H9 (cell line): ENCODE results near the gene PRR20G. TPM values are rescaled to one million over a fixed set of nuclear protein-coding genes. Genes with fewer than 3 reads are reported as not detected.

Experiments
- DNase-seq: peaks from one replicate; pipeline ENCODE4 v3.0.0-alpha.2; 2017
- H2AFZ ChIP-seq: one replicate; pipeline ENCODE4 v1.6.1; 2013; ENCODE audit warnings: mild to moderate bottlenecking, low read length, control low read depth, moderate library complexity
- H2AK5ac ChIP-seq: 2 replicates; pipeline ENCODE4 v1.6.1; 2013; ENCODE audit warnings: low read length, control low read depth, mixed read lengths; ENCODE audit not compliant: insufficient read length
- H2BK120ac ChIP-seq: one replicate; pipeline ENCODE4 v1.6.1; 2013; ENCODE audit warnings: low read depth, mild to moderate bottlenecking, low read length, control low read depth, inconsistent platforms; ENCODE audit not compliant: poor library complexity, severe bottlenecking
- H2BK12ac ChIP-seq: 2 replicates; pipeline ENCODE4 v1.6.1; 2013; ENCODE audit warnings: low read length, control low read depth, mixed read lengths, low read depth; ENCODE audit not compliant: insufficient read length
- H2BK15ac ChIP-seq: 2 replicates; pipeline ENCODE4 v1.6.1; 2013; ENCODE audit warnings: low read depth, low read length, control low read depth
- H2BK20ac ChIP-seq: one replicate; pipeline ENCODE4 v1.6.1; 2013; ENCODE audit warnings: low read depth, mild to moderate bottlenecking, low read length, control low read depth, inconsistent platforms; ENCODE audit not compliant: poor library complexity, severe bottlenecking
- H2BK5ac ChIP-seq: 2 replicates; pipeline ENCODE4 v1.6.1; 2013; ENCODE audit warnings: low read length, control low read depth, mixed read lengths; ENCODE audit not compliant: insufficient read length
- H3K14ac ChIP-seq: 2 replicates; pipeline ENCODE4 v1.6.1; 2013; ENCODE audit warnings: low read length, control low read depth; ENCODE audit not compliant: insufficient read depth
- H3K18ac ChIP-seq: 2 replicates; pipeline ENCODE4 v1.6.1; 2013; ENCODE audit warnings: low read depth, mild to moderate bottlenecking, mixed read lengths, low read length, control low read depth; ENCODE audit not compliant: insufficient read length
- H3K23ac ChIP-seq: 2 replicates; pipeline ENCODE4 v1.6.1; 2013; ENCODE audit warnings: low read length, control low read depth, mixed read lengths, low read depth; ENCODE audit not compliant: insufficient read length
- H3K23me2 ChIP-seq: 2 replicates; pipeline ENCODE4 v1.6.1; 2013; ENCODE audit warnings: low read depth, mild to moderate bottlenecking, mixed read lengths, low read length, control low read depth; ENCODE audit not compliant: insufficient read length, poor library complexity, severe bottlenecking
- H3K27ac ChIP-seq: 2 replicates; pipeline ENCODE4 v1.5.1; 2013; ENCODE audit warnings: low read length, control low read depth, mixed read lengths, low read depth; ENCODE audit not compliant: insufficient read length
- H3K27me3 ChIP-seq: 2 replicates; pipeline ENCODE4 v1.6.1; 2013; ENCODE audit warnings: low read length, control low read depth, inconsistent platforms; ENCODE audit not compliant: insufficient read depth
- H3K4ac ChIP-seq: 2 replicates; pipeline ENCODE4 v1.6.1; 2013; ENCODE audit warnings: low read depth, mild to moderate bottlenecking, control low read depth, inconsistent platforms, low read length, moderate library complexity
- H3K4me1 ChIP-seq: 2 replicates; pipeline ENCODE4 v1.6.1; 2013; ENCODE audit warnings: low read length, control low read depth, inconsistent platforms; ENCODE audit not compliant: insufficient read depth
- H3K4me2 ChIP-seq: 2 replicates; pipeline ENCODE4 v1.6.1; 2013; ENCODE audit warnings: low read length, control low read depth, mixed read lengths; ENCODE audit not compliant: insufficient read length, insufficient read depth
- H3K56ac ChIP-seq: 2 replicates; pipeline ENCODE4 v1.6.1; 2013; ENCODE audit warnings: low read depth, mild to moderate bottlenecking, mixed read lengths, low read length, control low read depth; ENCODE audit not compliant: insufficient read length
- H3K79me1 ChIP-seq: 2 replicates; pipeline ENCODE4 v1.6.1; 2013; ENCODE audit warnings: low read depth, mild to moderate bottlenecking, moderate library complexity, low read length, control low read depth, inconsistent platforms; ENCODE audit not compliant: insufficient read depth, poor library complexity, severe bottlenecking
- H3K79me2 ChIP-seq: 2 replicates; pipeline ENCODE4 v1.6.1; 2013; ENCODE audit warnings: low read length, control low read depth, inconsistent platforms; ENCODE audit not compliant: insufficient read depth
- H3K9ac ChIP-seq: 2 replicates; pipeline ENCODE4 v1.6.1; 2013; ENCODE audit warnings: low read length, control low read depth, mixed read lengths; ENCODE audit not compliant: insufficient read length; ENCODE audit errors: extremely low read depth
- H3K9me3 ChIP-seq: one replicate; pipeline ENCODE4 v1.6.1; 2013; ENCODE audit warnings: low read depth, low read length, inconsistent platforms; ENCODE audit not compliant: control insufficient read depth
- H3T11ph ChIP-seq: one replicate; pipeline ENCODE4 v1.6.1; 2013; ENCODE audit warnings: mild to moderate bottlenecking, low read length, control low read depth, inconsistent platforms
- H4K20me1 ChIP-seq: one replicate; pipeline ENCODE4 v1.6.1; 2013; ENCODE audit not compliant: control insufficient read depth, insufficient read length, insufficient read depth
- H4K5ac ChIP-seq: 2 replicates; pipeline ENCODE4 v1.6.1; 2013; ENCODE audit warnings: low read depth, mild to moderate bottlenecking, mixed read lengths, low read length, control low read depth; ENCODE audit not compliant: insufficient read length
- H4K8ac ChIP-seq: replicated peaks from 2 replicates; pipeline ENCODE4 v1.6.1; 2013; ENCODE audit warnings: low read length, control low read depth, mixed read lengths, low read depth; ENCODE audit not compliant: insufficient read length
- H4K91ac ChIP-seq: 2 replicates; pipeline ENCODE4 v1.6.1; 2013; ENCODE audit warnings: low read depth, mild to moderate bottlenecking, moderate library complexity, mixed read lengths, low read length, control low read depth; ENCODE audit not compliant: insufficient read length
- H3K27ac Mint-ChIP-seq, 3 experiments: 2 replicates in 2 of 3; 3 replicates in 1 of 3; pipeline ENCODE4 v1.8.0; 2020 to 2021; ENCODE audit warnings: mixed read lengths in 3 of 3, mild to moderate bottlenecking in 1 of 3, moderate library complexity in 1 of 3
- H3K27me3 Mint-ChIP-seq: 2 replicates; pipeline ENCODE4 v1.8.0; 2021; ENCODE audit warnings: low read depth, mild to moderate bottlenecking, moderate library complexity, mixed read lengths
- H3K36me3 Mint-ChIP-seq, 3 experiments: 2 replicates in 2 of 3; 3 replicates in 1 of 3; pipeline ENCODE4 v1.8.0; 2020 to 2021; ENCODE audit warnings: low read depth in 3 of 3, mixed read lengths in 3 of 3; ENCODE audit not compliant: insufficient read depth in 1 of 3
- H3K4me1 Mint-ChIP-seq, 2 experiments: 2 replicates each; pipeline ENCODE4 v1.8.0; 2020; ENCODE audit warnings: mixed read lengths in 2 of 2
- H3K4me3 Mint-ChIP-seq, 2 experiments: 2 replicates in 1 of 2; 3 replicates in 1 of 2; pipeline ENCODE4 v1.8.0; 2020 to 2021; ENCODE audit warnings: mild to moderate bottlenecking in 2 of 2, mixed read lengths in 2 of 2, moderate library complexity in 1 of 2
- H3K9me3 Mint-ChIP-seq, 2 experiments: 2 replicates in 1 of 2; 3 replicates in 1 of 2; pipeline ENCODE4 v1.8.0; 2020; ENCODE audit warnings: mild to moderate bottlenecking in 2 of 2, mixed read lengths in 2 of 2, moderate library complexity in 1 of 2
- WGBS: extraction: QIAGEN DNeasy Blood & Tissue Kit; methylation state at CpG from one replicate; pipeline ENCODE4 v1.1.7; 2013; ENCODE audit warnings: missing lambda C conversion rate, low lambda C conversion rate, mixed read lengths; ENCODE audit not compliant: insufficient read length; ENCODE audit errors: extremely low coverage; 5-methylcytosine and 5-hydroxymethylcytosine counted together
- total RNA-seq: library from RNA; stranded (reverse); gene quantifications from 2 replicates; pipeline ENCODE4 v1.2.1, GENCODE V29; 2021
- TF ChIP-seq, protein P1 (sequence below): fragments of 200-600 bp; sonication (generic); conservative IDR thresholded peaks from 3 replicates; pipeline ENCODE4 v1.8.0; 2021; ENCODE audit warnings: antibody characterized with exemption, mild to moderate bottlenecking

Gene PRR20G
- total RNA-seq, 1 experiment from 2014 or later: 0.35 TPM

DNA sequence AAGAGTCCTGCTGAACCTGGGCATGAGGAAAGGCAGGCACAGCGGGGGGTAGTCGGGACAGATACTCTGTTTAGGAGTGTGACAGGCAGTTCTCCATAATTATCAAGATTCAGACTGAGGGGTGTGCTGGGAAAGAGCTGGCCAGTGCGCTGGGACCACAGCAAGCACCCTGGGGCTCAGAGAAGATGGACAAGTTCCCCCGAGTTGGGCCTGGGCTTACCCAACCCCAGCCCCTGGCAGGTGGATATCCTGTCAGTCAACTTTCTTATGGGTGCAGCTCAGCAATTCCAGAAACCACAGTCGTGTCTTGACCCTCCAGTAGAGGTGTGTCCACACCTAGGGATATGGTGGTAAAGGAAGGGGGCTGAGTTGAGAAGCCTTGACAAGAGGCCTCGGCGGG lies 49.2 kb upstream of the PRR20G start:
- Histone ChIP-seq H3K18ac (no peak overlapping the region), H3K23me2 (no peaks in the 10 kb centered on the region), H4K91ac (no peak overlapping the region), H3K4ac (no peak overlapping the region), H3K23ac (no peak overlapping the region), H3K9me3 (no peaks in the 10 kb centered on the region), H3K4me1 (no peaks in the 10 kb centered on the region), H2AK5ac (no peak overlapping the region), H3K9ac (no peak overlapping the region), H2BK20ac (no peak overlapping the region), H2BK5ac (no peak overlapping the region), H3K27ac (no peak overlapping the region), H2BK15ac (no peak overlapping the region), H2BK120ac (no peak overlapping the region), H3T11ph (no peak overlapping the region), H3K27me3 (no peaks in the 10 kb centered on the region), H4K5ac (no peak overlapping the region), H3K14ac (no peak overlapping the region), H2AFZ (no peak overlapping the region), H3K79me2 (no peaks in the 10 kb centered on the region), H3K56ac (no peak overlapping the region), H4K8ac (no peak overlapping the region), H3K79me1 (no peaks in the 10 kb centered on the region), H3K4me2 (no peak overlapping the region), H4K20me1 (no peaks in the 10 kb centered on the region), H2BK12ac (no peak overlapping the region)
- TF ChIP-seq, protein P1, sequence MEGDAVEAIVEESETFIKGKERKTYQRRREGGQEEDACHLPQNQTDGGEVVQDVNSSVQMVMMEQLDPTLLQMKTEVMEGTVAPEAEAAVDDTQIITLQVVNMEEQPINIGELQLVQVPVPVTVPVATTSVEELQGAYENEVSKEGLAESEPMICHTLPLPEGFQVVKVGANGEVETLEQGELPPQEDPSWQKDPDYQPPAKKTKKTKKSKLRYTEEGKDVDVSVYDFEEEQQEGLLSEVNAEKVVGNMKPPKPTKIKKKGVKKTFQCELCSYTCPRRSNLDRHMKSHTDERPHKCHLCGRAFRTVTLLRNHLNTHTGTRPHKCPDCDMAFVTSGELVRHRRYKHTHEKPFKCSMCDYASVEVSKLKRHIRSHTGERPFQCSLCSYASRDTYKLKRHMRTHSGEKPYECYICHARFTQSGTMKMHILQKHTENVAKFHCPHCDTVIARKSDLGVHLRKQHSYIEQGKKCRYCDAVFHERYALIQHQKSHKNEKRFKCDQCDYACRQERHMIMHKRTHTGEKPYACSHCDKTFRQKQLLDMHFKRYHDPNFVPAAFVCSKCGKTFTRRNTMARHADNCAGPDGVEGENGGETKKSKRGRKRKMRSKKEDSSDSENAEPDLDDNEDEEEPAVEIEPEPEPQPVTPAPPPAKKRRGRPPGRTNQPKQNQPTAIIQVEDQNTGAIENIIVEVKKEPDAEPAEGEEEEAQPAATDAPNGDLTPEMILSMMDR: no peak
- Mint-ChIP-seq H3K27me3 (peaks cover 51% of the 10 kb centered on the region), H3K4me3 (no peak overlapping the region), H3K9me3 (peaks cover 16 to 26% of the 10 kb centered on the region in 2 experiments), H3K4me1 (no peaks in the 10 kb centered on the region), H3K27ac (no peak overlapping the region), H3K36me3 (peaks cover 0 to 3% (median 0%) of the 10 kb centered on the region in 3 experiments; a peak in 1 of 7 replicates)
- no peak for DNase-seq
- WGBS: no CpG with 5 or more reads among the region's 7 CpGs
